H1 (cell line): Measurements from ENCODE around the gene LAT.

Experiments used
- EP300 ChIP-seq, 2 experiments: IDR thresholded peaks; 1 replicate in 1 of 2; 2 replicates in 1 of 2; pipeline ENCODE4 v1.6.1; 2011 to 2012; ENCODE audit warnings: low read depth in 2 of 2, low read length in 2 of 2, mild to moderate bottlenecking in 2 of 2, borderline replicate concordance in 1 of 2, inconsistent platforms in 1 of 2, moderate library complexity in 1 of 2
- EZH2 ChIP-seq: fragments of 200-600 bp; sonication (generic); IDR thresholded peaks from 2 replicates; pipeline ENCODE4 v1.7.1; 2012; ENCODE audit warnings: low read depth, mild to moderate bottlenecking, moderate library complexity, low read length, inconsistent platforms; ENCODE audit not compliant: severe bottlenecking
- HDAC6 ChIP-seq: IDR thresholded peaks from one replicate; pipeline ENCODE4 v1.7.1; 2012; ENCODE audit warnings: low read depth, mild to moderate bottlenecking, inconsistent platforms, low read length, moderate library complexity
- POLR2A ChIP-seq, 2 experiments: IDR thresholded peaks; 1 replicate in 1 of 2; 2 replicates in 1 of 2; pipeline ENCODE4 v1.6.1; 2011; ENCODE audit warnings: low read depth in 2 of 2, low read length in 2 of 2, mild to moderate bottlenecking in 2 of 2; ENCODE audit errors: control extremely low read depth in 1 of 2
- RAD21 ChIP-seq, 2 experiments: IDR thresholded peaks in 1 of 2; conservative IDR thresholded peaks in 1 of 2; 2 replicates each; pipeline ENCODE4 v1.6.1; 2011; ENCODE audit warnings: low read depth in 2 of 2, low read length in 2 of 2, improper control_type of control experiment in 1 of 2, inconsistent platforms in 1 of 2, mild to moderate bottlenecking in 1 of 2, moderate library complexity in 1 of 2
- RFX5 ChIP-seq: IDR thresholded peaks from 2 replicates; pipeline ENCODE4 v1.6.1; 2011; ENCODE audit warnings: low read depth, low read length, improper control_type of control experiment, borderline replicate concordance
- SRF ChIP-seq: IDR thresholded peaks from 2 replicates; pipeline ENCODE4 v1.6.1; 2011; ENCODE audit warnings: mild to moderate bottlenecking, low read depth, low read length, moderate library complexity
- TAF1 ChIP-seq: IDR thresholded peaks from 2 replicates; pipeline ENCODE4 v1.6.1; 2011; ENCODE audit warnings: mild to moderate bottlenecking, low read depth, low read length
- TEAD4 ChIP-seq: IDR thresholded peaks from 2 replicates; pipeline ENCODE4 v1.6.1; 2012; ENCODE audit warnings: low read depth, low read length, inconsistent platforms, mixed read lengths
- YY1 ChIP-seq: IDR thresholded peaks from 2 replicates; pipeline ENCODE4 v1.6.1; 2011; ENCODE audit warnings: low read depth, mild to moderate bottlenecking, low read length
- TF ChIP-seq, protein P1 (sequence below), 3 experiments: IDR thresholded peaks; 1 replicate in 2 of 3; 2 replicates in 1 of 3; pipeline versions ENCODE4 v1.5.1 to v1.6.1; 2011; ENCODE audit warnings: low read length in 3 of 3, mild to moderate bottlenecking in 3 of 3, inconsistent platforms in 2 of 3, low read depth in 1 of 3, moderate library complexity in 1 of 3; ENCODE audit not compliant: insufficient read depth in 1 of 3; ENCODE audit errors: control extremely low read depth in 1 of 3

GRCh38 chr16:28986046-28986445 is 1.2 kb downstream of the LAT start:
- no peak for TF ChIP-seq HDAC6
- no peak for TF ChIP-seq POLR2A (IDR thresholded peaks at IDR 0.05; ENCODE audit: control extremely low read depth in 1 of 2, low read depth in 2 of 2, low read length in 2 of 2)
- TF ChIP-seq, protein P1, sequence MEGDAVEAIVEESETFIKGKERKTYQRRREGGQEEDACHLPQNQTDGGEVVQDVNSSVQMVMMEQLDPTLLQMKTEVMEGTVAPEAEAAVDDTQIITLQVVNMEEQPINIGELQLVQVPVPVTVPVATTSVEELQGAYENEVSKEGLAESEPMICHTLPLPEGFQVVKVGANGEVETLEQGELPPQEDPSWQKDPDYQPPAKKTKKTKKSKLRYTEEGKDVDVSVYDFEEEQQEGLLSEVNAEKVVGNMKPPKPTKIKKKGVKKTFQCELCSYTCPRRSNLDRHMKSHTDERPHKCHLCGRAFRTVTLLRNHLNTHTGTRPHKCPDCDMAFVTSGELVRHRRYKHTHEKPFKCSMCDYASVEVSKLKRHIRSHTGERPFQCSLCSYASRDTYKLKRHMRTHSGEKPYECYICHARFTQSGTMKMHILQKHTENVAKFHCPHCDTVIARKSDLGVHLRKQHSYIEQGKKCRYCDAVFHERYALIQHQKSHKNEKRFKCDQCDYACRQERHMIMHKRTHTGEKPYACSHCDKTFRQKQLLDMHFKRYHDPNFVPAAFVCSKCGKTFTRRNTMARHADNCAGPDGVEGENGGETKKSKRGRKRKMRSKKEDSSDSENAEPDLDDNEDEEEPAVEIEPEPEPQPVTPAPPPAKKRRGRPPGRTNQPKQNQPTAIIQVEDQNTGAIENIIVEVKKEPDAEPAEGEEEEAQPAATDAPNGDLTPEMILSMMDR (IDR thresholded peaks at IDR 0.05; ENCODE audit: control extremely low read depth in 1 of 3, insufficient read depth in 1 of 3, low read depth in 1 of 3, low read length in 3 of 3) = no peak
- TF ChIP-seq TAF1 = no peak
- no peak for TF ChIP-seq SRF
- TF ChIP-seq EZH2 = no peak
- TF ChIP-seq RAD21 (IDR thresholded peaks at IDR 0.05 in 1 of 2, conservative IDR thresholded peaks at IDR 0.05 in 1 of 2; ENCODE audit: low read depth in 2 of 2, low read length in 2 of 2) = no peak
- no peak for TF ChIP-seq TEAD4
- TF ChIP-seq YY1 = no peak
- no peak for TF ChIP-seq EP300 (IDR thresholded peaks at IDR 0.05; ENCODE audit: borderline replicate concordance in 1 of 2, low read depth in 2 of 2, low read length in 2 of 2)
- no peak for TF ChIP-seq RFX5
